Kidney (tissue), 14 donors: ENCODE results near the gene FNBP1. TPM values are rescaled to one million over a fixed set of nuclear protein-coding genes. Genes with fewer than 3 reads are reported as not detected.

ENCODE experiments used
- DNase-seq, 5 donors: peaks; one replicate each; pipeline ENCODE4 v3.0.0-alpha.2; 2013 to 2020
- FAIRE-seq: peaks from 2 replicates; lab custom pipeline; 2012; peaks lifted over from hg19 to GRCh38; lab: Jason Lieb, UNC
- H3K27ac ChIP-seq, 2 donors: one replicate each; pipeline ENCODE4 v1.7.0; 2013; ENCODE audit warnings: low read depth in 2 of 2, low read length in 2 of 2, inconsistent platforms in 1 of 2
- H3K27me3 ChIP-seq: one replicate; pipeline ENCODE4 v1.7.1; 2013; ENCODE audit warnings: low read length, inconsistent platforms; ENCODE audit not compliant: control insufficient read depth, insufficient read depth
- H3K36me3 ChIP-seq, 3 donors: one replicate each; pipeline versions ENCODE4 v1.7.0 to v1.7.1; 2013; ENCODE audit warnings: low read length in 3 of 3, control low read depth in 1 of 3, inconsistent platforms in 1 of 3; ENCODE audit not compliant: insufficient read depth in 3 of 3, control insufficient read depth in 2 of 3
- H3K4me1 ChIP-seq, 3 donors: one replicate each; pipeline versions ENCODE4 v1.7.0 to v1.7.1; 2013; ENCODE audit warnings: low read length in 3 of 3, inconsistent platforms in 1 of 3, low read depth in 1 of 3; ENCODE audit not compliant: control insufficient read depth in 2 of 3, insufficient read depth in 2 of 3
- H3K4me3 ChIP-seq, 3 donors: one replicate each; pipeline versions ENCODE4 v1.7.0 to v1.8.1; 2013; ENCODE audit warnings: low read length in 3 of 3, control low read depth in 1 of 3, inconsistent platforms in 1 of 3
- H3K9ac ChIP-seq, 3 donors: one replicate each; pipeline versions ENCODE4 v1.7.0 to v1.7.1; 2013; ENCODE audit warnings: low read length in 3 of 3, control low read depth in 1 of 3, inconsistent platforms in 1 of 3
- H3K9me3 ChIP-seq, 3 donors: one replicate each; pipeline versions ENCODE4 v1.7.0 to v1.7.1; 2013; ENCODE audit warnings: low read length in 3 of 3, control low read depth in 1 of 3, inconsistent platforms in 1 of 3; ENCODE audit not compliant: control insufficient read depth in 2 of 3, insufficient read depth in 1 of 3
- CTCF ChIP-seq: IDR thresholded peaks from 3 replicates; pipeline ENCODE4 v1.5.1; 2012; ENCODE audit warnings: mild to moderate bottlenecking, moderate library complexity, borderline replicate concordance; ENCODE audit not compliant: insufficient read depth; ENCODE audit errors: extremely low read depth
- intact Hi-C: fragments of 100-400 bp; cut with DNase I; formaldehyde crosslinking; loops from one replicate; pipeline ENCODE4 v1.11.1; 2022
- polyA plus RNA-seq: library from polyadenylated mRNA; stranded (reverse); fragments of 350-450 nt; fragmentation: Illumina TruSeq; extraction: RNeasy Lipid Tissue Mini Kit (QIAGEN cat#74804); gene quantifications from one replicate; pipeline ENCODE4 v1.2.3, GENCODE V29; 2014; ENCODE audit warnings: low read depth, low replicate concordance; ENCODE audit not compliant: insufficient read depth
- total RNA-seq: library from RNA; stranded (reverse); fragmentation: NEBNext Ultra II Directional; extraction: Animal tissue kit (Norgen Biotek cat#: 25700); gene quantifications from one replicate; pipeline ENCODE4 v1.2.1, GENCODE V29; 2021
- donor health status: control.
- donor health status: control.
- donor health status: control.
- donor health status: control.
- donor health status: control.
- donor health status: DM: yes; HTN: yes; CAD: no.
- donor health status: Normal renal cell carcinoma (clear cell type).

FNBP1 gene
- total and polyA plus RNA-seq, 2 donors from 2014 or later, result 9.7 to 51.7 TPM

GRCh38 chr9:130036099-130036498 lies 6.9 kb downstream of the FNBP1 start:
- H3K27me3 ChIP-seq, result no peaks in the 10 kb centered on the region
- H3K4me3 ChIP-seq, result no peak overlapping the region
- H3K4me1 ChIP-seq, result peaks cover 0 to 5% (median 2%) of the 10 kb centered on the region in 3 donors
- FAIRE-seq, result no peak
- no peak for DNase-seq
- intact Hi-C loops, result no loop called here
- no peaks in the 10 kb centered on the region for H3K36me3 ChIP-seq
- no peak for TF ChIP-seq CTCF
- no peak overlapping the region for H3K9ac ChIP-seq
- H3K27ac ChIP-seq, result no peak overlapping the region
- H3K9me3 ChIP-seq, result no peaks in the 10 kb centered on the region

- TF ChIP-seq CTCF, result no peak
- no peak for DNase-seq
- no peak for FAIRE-seq
- no peak overlapping the region for H3K4me3 ChIP-seq
- peaks cover 0 to 5% (median 0%) of the 10 kb centered on the region in 3 donors for H3K4me1 ChIP-seq
- H3K9ac ChIP-seq, result no peak overlapping the region
- no peaks in the 10 kb centered on the region for H3K9me3 ChIP-seq
- no peaks in the 10 kb centered on the region for H3K36me3 ChIP-seq
- H3K27me3 ChIP-seq, result no peaks in the 10 kb centered on the region
- intact Hi-C loops, result no loop called here
- H3K27ac ChIP-seq, result no peak overlapping the region
Measured at GRCh38 chr9:130034570-130034969, 8.4 kb downstream of the FNBP1 start.

- H3K9me3 ChIP-seq, result no peaks in the 10 kb centered on the region
- H3K27ac ChIP-seq, result no peak overlapping the region
- no peaks in the 10 kb centered on the region for H3K27me3 ChIP-seq
- no peaks in the 10 kb centered on the region for H3K4me1 ChIP-seq
- H3K4me3 ChIP-seq, result no peak overlapping the region
- FAIRE-seq (no peak), DNase-seq (no peak)
- no peaks in the 10 kb centered on the region for H3K36me3 ChIP-seq
- H3K9ac ChIP-seq, result no peak overlapping the region
- TF ChIP-seq CTCF, result no peak
- intact Hi-C loops, result no loop called here
Measured at GRCh38 chr9:130030651-130031127, 12.3 kb downstream of the FNBP1 start.
